Fibroblast of lung (primary cell): Measurements from ENCODE around the gene LIF. TPM values are rescaled to one million over a fixed set of nuclear protein-coding genes. Genes with fewer than 3 reads are reported as not detected.
A peak's percentile ranks its signal among the peaks of the same experiment; 100 is the strongest.
"Not testable (repeated sequence)": the region's sequence is repeated elsewhere in the genome, so short reads cannot be mapped to it uniquely, and the experiment has no call there.

ENCODE experiments used
- DNase-seq, 2 donors: peaks; one replicate each; pipeline versions ENCODE4 v3.0.0 to v3.0.0-alpha.2; 2010; ENCODE audit warnings: low read depth in 2 of 2
- H2AFZ ChIP-seq: 2 replicates; pipeline ENCODE4 v1.5.1; 2012; ENCODE audit warnings: low read length, control low read depth, inconsistent platforms
- H3K27ac ChIP-seq: 2 replicates; pipeline ENCODE4 v1.5.1; 2011; ENCODE audit warnings: low read length, control low read depth; ENCODE audit not compliant: insufficient read depth
- H3K27me3 ChIP-seq: 2 replicates; pipeline ENCODE4 v1.5.1; 2011; ENCODE audit warnings: mild to moderate bottlenecking, low read length; ENCODE audit not compliant: control insufficient read depth, insufficient read depth
- H3K36me3 ChIP-seq: 2 replicates; pipeline ENCODE4 v1.5.1; 2011; ENCODE audit warnings: low read length; ENCODE audit not compliant: control insufficient read depth, insufficient read depth
- H3K4me1 ChIP-seq: 2 replicates; pipeline ENCODE4 v1.5.1; 2011; ENCODE audit warnings: low read length; ENCODE audit not compliant: control insufficient read depth, insufficient read depth; ENCODE audit errors: extremely low read depth
- H3K4me2 ChIP-seq: 2 replicates; pipeline ENCODE4 v1.5.1; 2011; ENCODE audit warnings: low read length, control low read depth; ENCODE audit not compliant: insufficient read depth; ENCODE audit errors: extremely low read depth
- H3K4me3 ChIP-seq, 4 experiments: fragments of 200-600 bp in 1 of 4; sonication (generic) in 1 of 4; replicated peaks in 1 of 4; 2 replicates each; pipeline ENCODE4 v1.5.1; 2011 to 2016; ENCODE audit warnings: low read length in 4 of 4, low read depth in 3 of 4, mild to moderate bottlenecking in 3 of 4, control low read depth in 2 of 4, inconsistent platforms in 1 of 4, mixed read lengths in 1 of 4; ENCODE audit not compliant: insufficient read depth in 1 of 4; ENCODE audit errors: control extremely low read depth in 1 of 4
- H3K79me2 ChIP-seq: 2 replicates; pipeline ENCODE4 v1.5.1; 2012; ENCODE audit warnings: mild to moderate bottlenecking, low read length, inconsistent platforms; ENCODE audit not compliant: control insufficient read depth, insufficient read depth
- H3K9ac ChIP-seq: 2 replicates; pipeline ENCODE4 v1.5.1; 2011; ENCODE audit warnings: mild to moderate bottlenecking, low read length, control low read depth; ENCODE audit not compliant: insufficient read depth
- H3K9me3 ChIP-seq: 2 replicates; pipeline ENCODE4 v1.5.1; 2012; ENCODE audit warnings: low read depth, low read length; ENCODE audit not compliant: control insufficient read depth, insufficient read depth
- H4K20me1 ChIP-seq: 2 replicates; pipeline ENCODE4 v1.5.1; 2011; ENCODE audit warnings: low read length; ENCODE audit not compliant: control insufficient read depth, insufficient read depth; ENCODE audit errors: extremely low read depth
- CTCF ChIP-seq, 2 donors: IDR thresholded peaks in 1 of 2; conservative IDR thresholded peaks in 1 of 2; 1 replicate in 1 of 2; 2 replicates in 1 of 2; pipeline ENCODE4 v1.5.1; 2011 to 2012; ENCODE audit warnings: low read length in 2 of 2, control low read depth in 1 of 2, inconsistent platforms in 1 of 2, low read depth in 1 of 2, mild to moderate bottlenecking in 1 of 2
- EZH2 ChIP-seq: IDR thresholded peaks from 2 replicates; pipeline ENCODE4 v1.5.1; 2012; ENCODE audit warnings: low read length, control low read depth, mild to moderate bottlenecking; ENCODE audit errors: missing control alignments
- polyA plus RNA-seq, 2 donors: library from polyadenylated mRNA; depleted of rRNA in 1 of 2; stranded (reverse) in 1 of 2; unstranded in 1 of 2; fragments of >200 nt; gene quantifications; 2 replicates each; pipeline ENCODE4 v1.2.1, GENCODE V29; 2011 to 2012; ENCODE audit warnings: missing spikeins in 1 of 2
- total RNA-seq: library from RNA; depleted of rRNA; stranded (reverse); fragments of >200 nt; gene quantifications from 2 replicates; pipeline ENCODE4 v1.2.1, GENCODE V29; 2014

Gene LIF
- total and polyA plus RNA-seq, 2 donors (not counting 1 experiment from before 2014, with no cell fraction given) = 4.5 to 11.2 TPM

DNA sequence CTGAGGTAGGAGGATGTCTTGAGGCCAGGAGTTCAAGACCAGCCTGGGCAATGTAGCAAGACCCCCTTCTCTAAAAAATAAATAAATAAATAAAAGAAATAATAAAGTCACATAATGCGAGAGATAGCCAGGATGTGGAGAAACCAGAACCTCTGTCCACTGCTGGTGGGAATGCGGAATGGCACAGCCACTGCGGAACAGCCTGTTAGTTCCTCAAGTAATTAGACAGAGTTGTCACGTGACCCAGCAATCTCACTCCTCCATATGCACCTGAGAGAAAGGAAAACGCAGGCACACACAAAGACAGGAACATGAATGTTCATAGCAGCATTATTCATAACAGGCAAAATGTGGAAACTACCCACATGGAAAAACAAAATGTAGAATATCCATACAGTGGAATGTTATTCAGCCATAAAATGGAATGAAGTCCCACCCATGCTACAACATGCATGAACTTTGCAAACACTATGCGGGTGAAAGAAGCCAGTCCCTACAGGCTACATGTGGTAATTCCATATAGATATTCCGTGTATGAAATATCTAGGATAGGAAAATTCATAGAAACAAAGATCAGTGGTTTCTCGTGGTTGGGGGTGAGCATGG lies 27.4 kb downstream of the LIF start:
- no peak overlapping the region for H3K4me2 ChIP-seq
- H4K20me1 ChIP-seq = no peaks in the 10 kb centered on the region
- no peak overlapping the region for H3K27ac ChIP-seq
- H3K4me1 ChIP-seq = peaks cover 3% of the 10 kb centered on the region
- no peak overlapping the region for H3K4me3 ChIP-seq
- no peaks in the 10 kb centered on the region for H3K79me2 ChIP-seq
- H3K9ac ChIP-seq = no peak overlapping the region
- no peak for DNase-seq
- no peaks in the 10 kb centered on the region for H3K36me3 ChIP-seq
- no peaks in the 10 kb centered on the region for H3K27me3 ChIP-seq
- no peaks in the 10 kb centered on the region for H3K9me3 ChIP-seq
- no peak for TF ChIP-seq EZH2
- peak; percentile 10 to 23 for TF ChIP-seq CTCF (conservative IDR thresholded peaks at IDR 0.05 in 1 of 2, IDR thresholded peaks at IDR 0.05 in 1 of 2; ENCODE audit: low read depth in 1 of 2, low read length in 2 of 2)
- no peak overlapping the region for H2AFZ ChIP-seq

DNA sequence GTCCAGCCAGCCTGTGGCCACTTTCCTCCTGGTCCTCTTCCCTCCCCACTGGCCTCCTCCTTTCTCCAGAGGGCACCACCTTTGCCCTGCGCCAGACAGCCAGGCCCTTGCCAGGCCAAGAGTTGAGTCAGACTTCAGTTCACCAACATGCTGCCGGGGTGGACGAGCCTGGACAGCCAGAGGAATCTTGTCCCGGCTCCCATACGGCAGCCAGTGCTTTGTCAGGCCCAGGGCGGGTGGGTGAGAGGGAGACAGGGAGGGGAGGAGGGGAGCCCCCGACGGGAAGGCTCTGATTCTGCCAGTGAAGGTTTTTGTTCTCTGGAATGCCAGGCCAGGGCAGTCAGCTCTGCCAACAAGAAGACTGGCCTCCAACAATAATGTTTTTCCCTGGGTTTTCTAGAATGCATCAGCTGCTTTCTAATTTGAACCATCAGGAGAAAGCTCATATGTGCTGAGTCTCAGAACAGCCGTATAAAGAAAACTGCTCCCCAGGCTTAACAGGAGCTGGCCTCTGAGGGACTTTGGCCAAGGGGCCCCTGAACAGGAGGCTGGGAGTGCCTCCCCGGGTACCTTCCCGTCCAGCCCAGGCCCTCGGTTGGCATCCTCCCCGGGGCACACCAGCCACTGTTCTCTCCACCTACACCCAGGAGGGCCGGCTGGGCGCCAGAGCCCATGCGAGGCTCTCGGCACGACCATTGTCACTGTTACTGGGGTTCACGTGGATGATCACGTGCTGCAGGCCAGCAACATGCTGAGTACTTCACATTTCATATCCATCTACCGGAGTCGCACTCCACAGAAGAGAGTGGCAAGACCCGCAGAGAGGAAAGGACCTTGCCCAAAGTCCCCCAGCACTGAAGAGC lies 28.6 kb downstream of the LIF start:
- DNase-seq = no peak
- Histone ChIP-seq H3K36me3 (no peaks in the 10 kb centered on the region), H3K9me3 (no peaks in the 10 kb centered on the region), H3K4me3 (no peak overlapping the region), H2AFZ (no peak overlapping the region), H3K9ac (no peak overlapping the region), H3K27ac (peak overlapping the region; percentile 18), H3K79me2 (no peaks in the 10 kb centered on the region), H3K27me3 (no peaks in the 10 kb centered on the region), H4K20me1 (no peaks in the 10 kb centered on the region), H3K4me2 (no peak overlapping the region), H3K4me1 (peaks cover 10% of the 10 kb centered on the region)
- no peak for TF ChIP-seq CTCF (conservative IDR thresholded peaks at IDR 0.05 in 1 of 2, IDR thresholded peaks at IDR 0.05 in 1 of 2; ENCODE audit: low read depth in 1 of 2, low read length in 2 of 2)
- no peak for TF ChIP-seq EZH2

DNA sequence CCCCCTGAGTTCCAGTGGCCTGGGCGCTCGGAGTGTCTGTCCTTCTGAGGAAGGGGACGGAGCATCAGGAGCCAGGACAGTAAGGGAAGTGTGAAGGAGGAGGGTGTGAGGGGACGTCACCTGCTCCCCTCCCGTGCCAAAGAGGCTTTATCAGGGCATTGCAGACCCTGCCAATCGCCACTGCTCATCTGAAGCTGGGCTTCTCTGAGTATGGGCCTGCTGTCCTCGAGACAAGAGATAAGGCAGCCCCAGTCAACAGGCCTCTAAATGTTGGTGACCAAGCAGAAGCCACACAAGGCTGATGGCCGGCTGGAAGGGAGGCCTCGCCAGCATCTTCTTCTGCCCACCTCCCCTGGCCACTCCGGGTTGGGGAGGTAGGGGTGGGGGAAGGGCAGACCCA lies 29.8 kb downstream of the LIF start:
- Histone ChIP-seq H3K27ac (no peak overlapping the region), H2AFZ (no peak overlapping the region), H3K36me3 (no peaks in the 10 kb centered on the region), H3K9ac (no peak overlapping the region), H3K4me3 (no peak overlapping the region), H3K4me2 (no peak overlapping the region), H3K4me1 (peaks cover 15% of the 10 kb centered on the region), H3K9me3 (no peaks in the 10 kb centered on the region), H3K79me2 (no peaks in the 10 kb centered on the region), H3K27me3 (no peaks in the 10 kb centered on the region), H4K20me1 (no peaks in the 10 kb centered on the region)
- TF ChIP-seq EZH2 (no peak), CTCF (conservative IDR thresholded peaks at IDR 0.05 in 1 of 2, IDR thresholded peaks at IDR 0.05 in 1 of 2; ENCODE audit: low read depth in 1 of 2, low read length in 2 of 2) (no peak)
- DNase-seq = no peak

- H2AFZ ChIP-seq, H3K4me2 ChIP-seq, H3K36me3 ChIP-seq, H4K20me1 ChIP-seq, H3K9ac ChIP-seq, H3K4me3 ChIP-seq, H3K27me3 ChIP-seq, H3K27ac ChIP-seq, H3K79me2 ChIP-seq, DNase-seq, H3K9me3 ChIP-seq: not testable (repeated sequence)
- H3K4me1 ChIP-seq = peaks cover 15% of the 10 kb centered on the region
These were observed 30.3 kb downstream of the LIF start for GRCh38 chr22:30216272-30216671.
